Right atrium auricular region (tissue), 2 donors: ENCODE measurements around the gene TLL1. TPM values are rescaled to one million over a fixed set of nuclear protein-coding genes. Genes with fewer than 3 reads are reported as not detected.

Experiments
- DNase-seq: peaks from one replicate; pipeline ENCODE4 v3.0.0-alpha.2; 2019; ENCODE audit warnings: low spot score
- H3K27ac ChIP-seq, 2 donors: fragments of 200-600 bp; sonication (generic); 1 replicate in 1 of 2; 2 replicates in 1 of 2; pipeline ENCODE4 v1.5.1; 2016 to 2019
- H3K27me3 ChIP-seq, 2 donors: fragments of 200-600 bp; sonication (generic); one replicate each; pipeline versions ENCODE4 v1.5.1 to v1.6.0; 2017 to 2019
- H3K36me3 ChIP-seq: fragments of 200-600 bp; sonication (generic); one replicate; pipeline ENCODE4 v1.5.1; 2016
- H3K4me1 ChIP-seq, 2 donors: fragments of 200-600 bp; sonication (generic); one replicate each; pipeline versions ENCODE4 v1.5.1 to v1.6.0; 2017 to 2019
- H3K4me3 ChIP-seq, 2 donors: fragments of 200-600 bp; sonication (generic); 1 replicate in 1 of 2; 2 replicates in 1 of 2; pipeline ENCODE4 v1.5.1; 2017 to 2019; ENCODE audit warnings: mild to moderate bottlenecking in 1 of 2, moderate library complexity in 1 of 2
- H3K9me3 ChIP-seq, 2 donors: fragments of 200-600 bp; sonication (generic); one replicate each; pipeline ENCODE4 v1.5.1; 2019
- CTCF ChIP-seq, 2 donors: fragments of 200-600 bp; sonication (generic); IDR thresholded peaks; one replicate each; pipeline ENCODE4 v1.5.1; 2019; ENCODE audit warnings: antibody characterized with exemption in 2 of 2
- total RNA-seq, 2 donors: library from RNA; depleted of rRNA; stranded (reverse); fragments of >200 nt; gene quantifications; one replicate each; pipeline ENCODE4 v1.1.0, GENCODE V29; 2016

The TLL1 gene
- 1 to 10 TPM; 1.7 to 4.4 TPM for total RNA-seq

GRCh38 chr4:165872461-165873297 lies at the start of gene TLL1:
Gene TLL1, plus strand, starts transcription at chr4:165873237. Its CDS starts 668 bp downstream, at chr4:165873905.
- Histone ChIP-seq H3K27ac (peak within 1 kb of the TSS in 1 of 2 donors; percentile 15), H3K36me3 (no peaks in the 10 kb centered on the region), H3K4me3 (peak within 1 kb of the TSS; percentile 46 to 55), H3K4me1 (peaks cover 0 to 16% of the 10 kb centered on the region in 2 donors), H3K9me3 (no peaks in the 10 kb centered on the region), H3K27me3 (no peaks in the 10 kb centered on the region)
- DNase-seq = no peak
- no peak for TF ChIP-seq CTCF (IDR thresholded peaks at IDR 0.05)

- Histone ChIP-seq H3K27ac (no peak overlapping the region), H3K4me1 (no peaks in the 10 kb centered on the region), H3K9me3 (no peaks in the 10 kb centered on the region), H3K27me3 (no peaks in the 10 kb centered on the region), H3K4me3 (no peak overlapping the region), H3K36me3 (no peaks in the 10 kb centered on the region)
- TF ChIP-seq CTCF (IDR thresholded peaks at IDR 0.05) = no peak
- no peak for DNase-seq
These were observed 46.9 kb upstream of the TLL1 start for GRCh38 chr4:165826166-165826565.

GRCh38 chr4:165827018-165827417 lies 46.0 kb upstream of the TLL1 start:
- Histone ChIP-seq H3K27me3 (no peaks in the 10 kb centered on the region), H3K36me3 (no peaks in the 10 kb centered on the region), H3K9me3 (no peaks in the 10 kb centered on the region), H3K4me1 (no peaks in the 10 kb centered on the region), H3K27ac (no peak overlapping the region), H3K4me3 (no peak overlapping the region)
- DNase-seq = no peak
- TF ChIP-seq CTCF (IDR thresholded peaks at IDR 0.05) = no peak

- DNase-seq = no peak
- H3K27ac ChIP-seq = no peak overlapping the region
- H3K9me3 ChIP-seq = no peaks in the 10 kb centered on the region
- no peaks in the 10 kb centered on the region for H3K36me3 ChIP-seq
- no peaks in the 10 kb centered on the region for H3K27me3 ChIP-seq
- H3K4me1 ChIP-seq = no peaks in the 10 kb centered on the region
- no peak for TF ChIP-seq CTCF (IDR thresholded peaks at IDR 0.05)
- H3K4me3 ChIP-seq = no peak overlapping the region
These were observed 44.1 kb upstream of the TLL1 start for GRCh38 chr4:165828928-165829327.

- H3K27me3 ChIP-seq = no peaks in the 10 kb centered on the region
- no peak overlapping the region for H3K27ac ChIP-seq
- H3K36me3 ChIP-seq = no peaks in the 10 kb centered on the region
- no peaks in the 10 kb centered on the region for H3K4me1 ChIP-seq
- no peak overlapping the region for H3K4me3 ChIP-seq
- no peak for TF ChIP-seq CTCF (IDR thresholded peaks at IDR 0.05)
- H3K9me3 ChIP-seq = no peaks in the 10 kb centered on the region
- DNase-seq = no peak
These were observed 38.9 kb upstream of the TLL1 start for GRCh38 chr4:165834116-165834515.
